GM12892 (cell line): Measurements from ENCODE around the gene MYCBPAP.

ENCODE experiments used
- POLR2AphosphoS5 ChIP-seq: IDR thresholded peaks from 2 replicates; pipeline ENCODE4 v1.6.1; 2011; ENCODE audit warnings: low read depth, low read length, control low read depth
- TAF1 ChIP-seq: IDR thresholded peaks from 2 replicates; pipeline ENCODE4 v1.6.1; 2011; ENCODE audit warnings: low read depth, mild to moderate bottlenecking, control low read depth, low read length, borderline replicate concordance

DNA sequence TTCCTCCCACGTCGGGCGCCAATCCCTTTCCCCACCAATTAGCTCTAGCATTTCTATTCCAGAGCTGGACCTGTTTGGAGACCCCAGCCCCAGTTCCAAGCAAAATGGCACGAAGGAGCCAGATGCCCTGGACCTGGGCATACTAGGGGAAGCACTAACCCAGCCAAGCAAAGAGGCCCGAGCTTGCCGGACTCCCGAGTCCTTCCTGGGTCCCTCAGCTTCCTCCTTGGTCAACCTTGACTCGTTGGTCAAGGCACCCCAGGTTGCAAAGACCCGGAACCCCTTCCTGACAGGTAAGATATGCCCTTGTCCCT, 33.1 kb downstream of the MYCBPAP start:
- no peak for TF ChIP-seq TAF1
- no peak for TF ChIP-seq POLR2AphosphoS5
